Effector memory CD8-positive, alpha-beta T cell (primary cell): ENCODE data around the gene MEPCE.
"Not testable (repeated sequence)": the region's sequence is repeated elsewhere in the genome, so short reads cannot be mapped to it uniquely, and the experiment has no call there.

Experiments
- ATAC-seq: fragments of 150-1000 bp; cut with Tn5 transposase; replicated peaks from 2 replicates; pipeline ENCODE4 v1.10.0; 2021; ENCODE audit warnings: mild to moderate bottlenecking, moderate library complexity
- DNase-seq, 3 experiments: peaks; one replicate each; pipeline ENCODE4 v3.0.0; 2021
- H3K27ac Mint-ChIP-seq, 2 donors: one replicate each; pipeline ENCODE4 v1.8.0; 2022; ENCODE audit warnings: mild to moderate bottlenecking in 2 of 2, mixed read lengths in 2 of 2, moderate library complexity in 2 of 2
- H3K27me3 Mint-ChIP-seq, 2 donors: one replicate each; pipeline ENCODE4 v1.8.0; 2022; ENCODE audit warnings: mixed read lengths in 2 of 2
- H3K36me3 Mint-ChIP-seq: one replicate; pipeline ENCODE4 v1.8.0; 2022; ENCODE audit warnings: mild to moderate bottlenecking, moderate library complexity, mixed read lengths; ENCODE audit not compliant: insufficient read depth
- H3K4me1 Mint-ChIP-seq, 2 donors: one replicate each; pipeline ENCODE4 v1.8.0; 2022; ENCODE audit warnings: low read depth in 2 of 2, mixed read lengths in 2 of 2
- H3K4me3 Mint-ChIP-seq, 2 donors: one replicate each; pipeline ENCODE4 v1.8.0; 2022; ENCODE audit warnings: mild to moderate bottlenecking in 2 of 2, mixed read lengths in 2 of 2, moderate library complexity in 2 of 2
- H3K9me3 Mint-ChIP-seq, 2 donors: one replicate each; pipeline ENCODE4 v1.8.0; 2022; ENCODE audit warnings: mixed read lengths in 2 of 2

Gene MEPCE

DNA sequence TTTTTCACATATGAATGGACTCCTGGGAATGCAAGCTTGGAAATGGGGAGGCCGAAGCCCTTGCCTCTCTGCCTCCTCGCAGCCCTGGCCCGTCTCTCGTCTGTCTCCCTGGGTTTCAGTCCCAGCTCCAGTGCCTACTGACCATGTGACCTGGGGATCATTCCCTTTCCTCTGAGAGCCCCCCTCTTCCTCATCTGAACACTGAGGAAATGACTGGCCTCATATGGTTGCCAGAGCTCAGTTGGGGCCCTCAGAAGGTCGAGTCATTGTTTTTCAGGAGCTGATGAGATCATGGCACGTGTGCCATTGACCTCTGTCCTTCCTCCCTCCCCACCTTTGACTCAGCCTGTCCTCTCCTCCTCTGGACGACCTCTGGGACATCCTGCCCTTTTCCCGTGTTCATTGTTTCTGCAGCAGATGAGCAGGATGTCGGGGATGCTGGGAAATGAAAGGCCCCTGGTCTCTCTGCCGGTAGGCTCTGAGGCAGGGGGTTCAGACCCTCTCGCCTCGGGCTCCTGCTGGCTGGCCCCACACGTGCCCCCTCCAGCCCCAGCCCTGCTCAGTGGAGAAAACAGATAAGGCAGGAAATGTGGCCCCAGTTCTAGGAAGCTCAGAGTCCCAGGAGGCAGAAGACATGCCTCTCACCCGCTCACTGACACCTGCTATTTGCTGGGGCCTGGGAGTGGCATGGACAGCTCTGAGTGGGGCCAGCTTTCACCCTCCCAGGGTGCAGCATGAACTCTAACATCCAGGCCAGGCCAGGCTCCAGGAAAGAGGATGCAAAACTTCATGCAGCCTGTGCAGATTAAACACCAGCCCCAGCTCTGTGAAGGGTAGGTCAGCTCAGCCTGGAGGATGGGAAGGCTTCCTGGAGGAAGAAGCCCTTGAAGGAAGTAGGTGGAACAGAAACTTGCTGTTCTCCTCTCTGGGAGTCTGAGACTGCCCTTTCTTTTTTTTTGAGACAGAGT is 15.0 kb downstream of the MEPCE start:
- ATAC-seq (peak; percentile 26), DNase-seq (no peak)
- Mint-ChIP-seq H3K27me3 (no peaks in the 10 kb centered on the region), H3K4me1 (peaks cover 0 to 2% of the 10 kb centered on the region in 2 donors), H3K27ac (no peak overlapping the region), H3K4me3 (no peak overlapping the region), H3K9me3 (no peaks in the 10 kb centered on the region), H3K36me3 (peaks cover 6% of the 10 kb centered on the region)

DNA sequence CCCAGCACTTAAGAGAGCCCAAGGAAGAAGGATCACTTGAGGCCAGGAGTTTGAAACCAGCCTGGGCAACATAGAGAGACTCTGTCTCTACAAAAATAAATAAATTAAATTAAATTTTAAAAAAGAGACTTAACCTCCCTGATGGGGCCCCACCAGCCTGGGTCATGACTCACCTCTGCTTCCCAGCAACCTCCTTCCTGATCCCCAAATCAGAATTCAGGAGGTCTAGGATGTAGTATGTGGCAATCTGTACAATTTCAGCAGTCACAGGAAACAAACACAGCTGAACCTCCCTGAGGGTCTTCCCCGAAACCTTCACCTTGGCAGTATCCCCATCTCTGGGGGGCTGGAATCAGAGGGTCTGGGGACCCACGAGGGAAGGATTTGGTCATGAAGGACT is 16.4 kb downstream of the MEPCE start:
- ATAC-seq = no peak
- H3K9me3 Mint-ChIP-seq = no peaks in the 10 kb centered on the region
- no peaks in the 10 kb centered on the region for H3K27me3 Mint-ChIP-seq
- DNase-seq = no peak
- H3K4me3 Mint-ChIP-seq = no peak overlapping the region
- peaks cover 3 to 6% of the 10 kb centered on the region in 2 donors for H3K4me1 Mint-ChIP-seq
- no peak overlapping the region for H3K27ac Mint-ChIP-seq
- peaks cover 10% of the 10 kb centered on the region for H3K36me3 Mint-ChIP-seq

DNA sequence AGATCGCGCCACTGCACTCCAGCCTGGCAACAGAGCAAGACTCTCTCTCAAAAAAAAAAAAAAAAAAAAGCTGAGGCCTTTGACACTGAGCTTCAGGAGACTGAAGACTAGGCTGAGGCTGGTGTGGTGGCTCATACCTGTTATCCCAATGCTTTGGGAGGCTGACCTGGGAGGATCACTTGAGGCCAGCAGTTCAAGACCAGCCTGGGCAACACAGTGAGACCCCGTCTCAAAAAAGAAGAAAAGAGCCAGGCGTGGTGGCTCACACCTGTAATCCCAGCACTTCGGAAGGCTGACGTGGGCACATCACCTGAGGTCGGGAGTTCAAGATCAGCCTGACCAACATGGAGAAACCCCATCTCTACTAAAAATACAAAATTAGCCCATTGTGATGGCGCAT is 17.7 kb downstream of the MEPCE start:
- H3K4me3 Mint-ChIP-seq, H3K36me3 Mint-ChIP-seq, H3K27me3 Mint-ChIP-seq, H3K27ac Mint-ChIP-seq, DNase-seq, H3K9me3 Mint-ChIP-seq, H3K4me1 Mint-ChIP-seq, ATAC-seq: not testable (repeated sequence)

DNA sequence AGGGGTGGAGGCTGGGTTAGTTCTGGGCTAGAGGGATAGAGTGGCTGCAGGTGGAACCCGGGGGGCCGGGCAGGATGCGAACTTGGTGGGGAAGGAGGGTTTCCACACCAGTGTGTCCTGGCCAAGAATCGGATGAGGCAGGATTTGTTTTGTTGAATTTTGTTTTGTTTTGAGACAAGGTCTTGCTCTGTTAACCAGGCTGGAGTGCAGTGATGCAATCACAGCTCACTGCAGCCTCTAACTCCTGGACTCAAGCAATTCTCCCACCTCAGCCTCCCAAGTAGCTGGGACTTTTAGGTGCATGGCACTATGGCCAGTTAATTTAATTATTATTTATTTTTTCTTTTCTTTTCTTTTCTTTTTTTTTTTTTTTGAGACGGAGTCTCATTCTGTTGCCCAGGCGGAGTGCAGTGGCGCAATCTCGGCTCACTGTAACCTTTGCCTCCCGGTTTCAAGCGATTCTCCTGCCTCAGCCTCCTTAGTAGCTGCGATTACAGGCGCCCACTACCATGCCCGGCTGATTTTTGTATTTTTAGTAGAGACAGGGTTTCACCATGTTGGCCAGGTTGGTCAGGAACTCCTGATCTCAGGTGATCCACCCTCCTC is 19.7 kb downstream of the MEPCE start:
- Mint-ChIP-seq H3K27me3 (no peaks in the 10 kb centered on the region), H3K4me1 (peaks cover 3 to 5% of the 10 kb centered on the region in 2 donors), H3K27ac (peak overlapping the region in 1 of 2 donors; percentile 8), H3K9me3 (no peaks in the 10 kb centered on the region), H3K4me3 (peak overlapping the region in 1 of 2 donors; percentile 5), H3K36me3 (peaks cover 11% of the 10 kb centered on the region)
- DNase-seq = no peak
- no peak for ATAC-seq

DNA sequence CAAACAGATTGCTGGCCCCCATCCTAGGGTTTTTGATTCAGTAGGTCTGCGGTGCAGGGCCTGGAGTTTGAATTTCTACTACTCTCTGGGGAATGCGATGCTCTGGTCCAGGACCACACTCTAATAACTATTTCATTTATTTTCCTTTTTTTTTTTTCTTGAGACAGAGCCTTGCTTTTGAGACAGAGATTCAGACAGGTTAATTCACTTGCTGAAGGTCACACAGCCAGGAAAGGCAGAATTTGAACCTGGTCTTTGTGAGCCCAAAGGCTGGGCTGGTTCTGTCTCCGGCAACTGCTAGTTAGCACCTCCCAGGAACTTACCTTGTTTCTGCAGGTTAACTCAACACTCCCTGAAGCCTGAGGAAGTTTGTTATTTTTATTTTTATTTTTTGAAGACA is 22.9 kb downstream of the MEPCE start:
- no peaks in the 10 kb centered on the region for H3K27me3 Mint-ChIP-seq
- no peaks in the 10 kb centered on the region for H3K9me3 Mint-ChIP-seq
- no peak overlapping the region for H3K27ac Mint-ChIP-seq
- H3K4me3 Mint-ChIP-seq = no peak overlapping the region
- peaks cover 22% of the 10 kb centered on the region for H3K36me3 Mint-ChIP-seq
- DNase-seq = no peak
- ATAC-seq = no peak
- H3K4me1 Mint-ChIP-seq = peaks cover 3 to 9% of the 10 kb centered on the region in 2 donors

- H3K4me3 Mint-ChIP-seq, H3K27me3 Mint-ChIP-seq, H3K27ac Mint-ChIP-seq, H3K4me1 Mint-ChIP-seq, DNase-seq, ATAC-seq, H3K9me3 Mint-ChIP-seq: not testable (repeated sequence)
- peaks cover 24% of the 10 kb centered on the region for H3K36me3 Mint-ChIP-seq
These were observed 24.2 kb downstream of the MEPCE start for GRCh38 chr7:100453854-100454253.

- ATAC-seq (no peak), DNase-seq (no peak)
- Mint-ChIP-seq H3K4me1 (peaks cover 3 to 9% of the 10 kb centered on the region in 2 donors), H3K36me3 (peaks cover 24% of the 10 kb centered on the region), H3K4me3 (no peak overlapping the region), H3K27me3 (no peaks in the 10 kb centered on the region), H3K27ac (no peak overlapping the region), H3K9me3 (no peaks in the 10 kb centered on the region)
These were observed 25.6 kb downstream of the MEPCE start for GRCh38 chr7:100455206-100455605.

DNA sequence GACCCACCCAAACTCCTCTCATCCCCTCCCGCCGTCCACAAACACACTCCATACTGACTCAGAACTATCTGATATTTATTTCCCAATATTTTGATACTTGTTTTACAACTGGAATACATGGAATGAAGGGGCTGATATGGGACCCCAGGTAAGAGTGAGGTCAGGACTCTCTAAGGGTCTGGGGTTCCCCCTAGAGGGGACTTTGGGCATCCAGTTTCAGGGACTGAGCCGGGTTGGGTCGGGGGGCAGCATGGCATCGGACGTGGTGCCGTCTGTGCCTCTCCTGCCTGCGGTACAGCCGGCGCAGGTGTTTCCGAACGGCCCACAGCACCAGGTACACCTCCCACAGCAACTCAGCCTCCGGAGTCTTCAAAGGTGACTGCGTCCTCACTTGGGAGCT is 26.9 kb downstream of the MEPCE start:
- no peak overlapping the region for H3K4me3 Mint-ChIP-seq
- no peak overlapping the region for H3K27ac Mint-ChIP-seq
- peaks cover 25% of the 10 kb centered on the region for H3K36me3 Mint-ChIP-seq
- ATAC-seq (no peak), DNase-seq (no peak)
- H3K9me3 Mint-ChIP-seq = no peaks in the 10 kb centered on the region
- H3K4me1 Mint-ChIP-seq = peaks cover 0 to 5% of the 10 kb centered on the region in 2 donors
- no peaks in the 10 kb centered on the region for H3K27me3 Mint-ChIP-seq

DNA sequence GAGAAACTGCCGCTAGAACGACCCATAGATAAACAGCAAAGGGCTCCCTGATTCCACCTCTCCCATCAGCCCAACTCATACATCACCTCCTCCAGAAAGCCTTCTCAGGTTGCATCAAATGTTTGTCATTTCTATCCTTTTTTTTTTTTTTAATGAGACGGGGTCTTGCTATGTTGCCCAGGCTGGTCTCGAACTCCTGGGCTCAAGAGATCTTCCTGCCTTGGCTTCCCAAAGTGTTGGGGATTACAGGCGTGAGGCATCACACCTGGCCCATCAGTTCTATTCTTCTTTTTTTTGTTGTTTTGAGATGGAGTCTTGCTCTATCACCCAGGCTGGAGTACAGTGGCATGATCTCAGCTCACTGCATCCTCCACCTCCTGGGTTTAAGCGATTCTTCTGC is 27.4 kb downstream of the MEPCE start:
- no peaks in the 10 kb centered on the region for H3K27me3 Mint-ChIP-seq
- H3K9me3 Mint-ChIP-seq = no peaks in the 10 kb centered on the region
- peaks cover 25% of the 10 kb centered on the region for H3K36me3 Mint-ChIP-seq
- ATAC-seq (no peak), DNase-seq (no peak)
- H3K27ac Mint-ChIP-seq = no peak overlapping the region
- peaks cover 0 to 5% of the 10 kb centered on the region in 2 donors for H3K4me1 Mint-ChIP-seq
- H3K4me3 Mint-ChIP-seq = no peak overlapping the region

- ATAC-seq = no peak
- Mint-ChIP-seq H3K27ac (peak within 1 kb of the TSS; percentile 70 to 87), H3K27me3 (no peaks in the 10 kb centered on the region), H3K4me1 (peaks cover 0 to 5% of the 10 kb centered on the region in 2 donors), H3K9me3 (no peaks in the 10 kb centered on the region), H3K4me3 (no peak within 1 kb of the TSS), H3K36me3 (peaks cover 41% of the 10 kb centered on the region)
- no peak for DNase-seq
These were observed 34.6 kb downstream of the MEPCE start, which contains the start of gene SPACDR for GRCh38 chr7:100464210-100464660. TSS of gene SPACDR (minus strand) at chr7:100464260. CDS start at chr7:100464025, 235 bp downstream.

- no peak overlapping the region for H3K4me3 Mint-ChIP-seq
- no peaks in the 10 kb centered on the region for H3K9me3 Mint-ChIP-seq
- no peak for DNase-seq
- H3K27me3 Mint-ChIP-seq = no peaks in the 10 kb centered on the region
- H3K36me3 Mint-ChIP-seq = peaks cover 43% of the 10 kb centered on the region
- H3K4me1 Mint-ChIP-seq = peaks cover under 1 to 5% of the 10 kb centered on the region in 2 donors
- ATAC-seq = no peak
- peak overlapping the region; percentile 11 to 87 for H3K27ac Mint-ChIP-seq
These were observed 35.2 kb downstream of the MEPCE start for GRCh38 chr7:100464791-100465190.

DNA sequence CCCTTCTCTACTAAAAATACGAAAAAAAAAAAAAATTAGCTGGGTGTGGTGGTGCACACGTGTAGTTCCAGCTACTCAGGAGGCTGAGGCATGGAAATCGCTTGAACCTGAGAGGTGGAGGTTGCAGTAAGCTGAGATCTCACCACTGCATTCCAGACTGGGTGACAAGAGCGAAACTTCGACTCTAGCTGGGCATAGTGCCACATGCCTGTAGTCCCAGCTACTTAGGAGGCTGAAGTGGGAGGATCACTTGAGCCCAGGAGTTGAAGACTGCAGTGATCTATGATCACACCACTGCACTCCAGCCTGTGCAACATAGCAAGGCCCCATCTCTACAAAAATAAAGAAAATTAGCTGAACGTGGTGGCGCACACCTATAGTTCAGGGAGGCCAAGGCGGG is 35.7 kb downstream of the MEPCE start:
- Mint-ChIP-seq H3K27ac (peak overlapping the region; percentile 87 to 89), H3K4me1 (peaks cover 5% of the 10 kb centered on the region in 2 donors), H3K4me3 (no peak overlapping the region), H3K27me3 (no peaks in the 10 kb centered on the region), H3K36me3 (peaks cover 43% of the 10 kb centered on the region), H3K9me3 (no peaks in the 10 kb centered on the region)
- no peak for DNase-seq
- ATAC-seq = no peak

DNA sequence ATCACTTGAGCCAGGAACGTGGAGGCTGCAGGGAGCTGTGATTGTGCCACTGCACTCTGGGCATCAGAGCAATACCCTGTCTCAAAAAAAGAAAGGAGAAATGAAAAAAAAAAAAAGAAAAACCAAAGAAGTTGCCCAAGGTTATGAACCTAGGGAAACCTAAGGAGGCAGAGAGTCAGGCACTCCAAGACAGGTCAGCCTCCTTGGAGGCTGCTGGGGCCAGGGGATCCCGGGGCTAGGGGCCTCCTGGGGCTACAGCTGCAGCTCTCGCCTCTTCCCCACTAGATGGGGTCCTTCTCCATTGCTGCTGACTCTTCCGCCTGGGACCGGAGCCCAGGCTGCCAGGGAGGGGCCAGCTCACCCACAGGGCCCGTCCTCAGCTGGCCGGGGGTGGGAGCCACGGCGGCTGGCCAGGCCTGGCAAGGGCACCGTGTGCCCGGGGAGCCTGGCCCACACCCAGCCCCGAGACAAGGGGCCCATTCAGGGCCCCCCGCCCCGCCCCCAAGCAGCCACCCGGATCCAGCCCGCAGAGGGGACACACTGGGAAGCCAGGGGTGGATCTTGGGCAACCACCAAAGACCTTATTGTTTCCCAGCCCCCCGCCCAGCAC is 36.2 kb downstream of the MEPCE start:
- Mint-ChIP-seq H3K4me3 (no peak overlapping the region), H3K4me1 (peaks cover 5 to 8% of the 10 kb centered on the region in 2 donors), H3K27me3 (no peaks in the 10 kb centered on the region), H3K9me3 (no peaks in the 10 kb centered on the region), H3K27ac (peak overlapping the region; percentile 87 to 89), H3K36me3 (peaks cover 43% of the 10 kb centered on the region)
- no peak for ATAC-seq
- no peak for DNase-seq
